Kidney tubule cell (primary cell): Measurements from ENCODE around the gene RAI14.

ENCODE experiments used
- DNase-seq: peaks from one replicate; pipeline ENCODE4 v3.0.0-alpha.2; 2018; ENCODE audit warnings: low spot score

The RAI14 gene

DNA sequence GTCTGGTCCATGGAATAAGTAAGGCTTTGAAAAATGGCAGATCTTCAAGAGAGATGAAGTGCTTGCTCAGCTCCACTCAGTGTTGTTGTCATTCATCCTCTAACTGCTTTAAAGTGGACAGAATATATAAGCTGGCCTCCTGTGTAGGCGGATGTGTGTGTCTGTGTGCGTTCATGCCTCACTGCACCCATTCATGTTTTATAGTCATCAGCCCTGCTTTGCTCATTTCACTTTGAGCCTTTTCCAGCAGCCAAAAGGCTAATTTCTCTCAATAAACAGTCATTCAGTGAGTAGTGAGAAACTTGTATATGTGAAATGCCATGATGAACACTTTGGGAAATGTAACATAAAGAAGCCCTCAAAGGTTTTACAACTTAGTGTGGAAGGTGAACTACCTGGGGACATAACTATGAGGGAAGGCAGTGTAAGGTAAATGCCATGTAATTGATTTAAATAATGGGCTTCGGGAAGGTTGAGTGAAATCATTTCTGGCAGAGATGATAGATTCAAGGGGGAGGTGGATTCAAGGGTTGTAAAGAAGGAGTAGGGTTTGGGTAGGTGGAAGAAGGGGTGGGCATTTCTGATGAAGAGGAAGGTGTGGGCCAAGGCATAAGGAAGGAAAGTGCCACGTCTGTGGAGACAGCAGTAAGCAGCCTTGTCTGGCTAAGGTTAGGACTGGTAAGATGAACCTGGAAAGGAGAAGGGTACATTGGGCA, 198.5 kb downstream of the RAI14 start:
- peak; percentile 63 for DNase-seq

DNA sequence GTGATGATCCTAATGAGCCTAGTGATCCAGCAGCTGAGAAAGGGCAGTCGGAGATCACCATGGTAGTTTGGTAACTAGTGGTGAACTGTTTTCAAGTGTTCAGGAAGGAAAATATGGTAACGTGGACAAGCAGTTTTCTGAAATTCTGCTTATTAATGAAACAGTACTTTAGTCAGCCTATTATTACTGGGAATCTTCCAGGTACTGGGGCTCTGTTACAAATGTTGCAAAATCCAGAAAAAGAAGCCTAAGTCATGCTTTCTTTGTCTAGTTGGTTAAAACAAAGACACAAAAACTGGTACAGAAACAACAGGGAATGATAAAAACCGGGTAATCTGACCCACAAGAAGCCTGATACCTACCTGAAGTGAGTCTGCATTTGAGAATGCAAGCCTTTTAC, 201.0 kb downstream of the RAI14 start:
- DNase-seq, result no peak

DNA sequence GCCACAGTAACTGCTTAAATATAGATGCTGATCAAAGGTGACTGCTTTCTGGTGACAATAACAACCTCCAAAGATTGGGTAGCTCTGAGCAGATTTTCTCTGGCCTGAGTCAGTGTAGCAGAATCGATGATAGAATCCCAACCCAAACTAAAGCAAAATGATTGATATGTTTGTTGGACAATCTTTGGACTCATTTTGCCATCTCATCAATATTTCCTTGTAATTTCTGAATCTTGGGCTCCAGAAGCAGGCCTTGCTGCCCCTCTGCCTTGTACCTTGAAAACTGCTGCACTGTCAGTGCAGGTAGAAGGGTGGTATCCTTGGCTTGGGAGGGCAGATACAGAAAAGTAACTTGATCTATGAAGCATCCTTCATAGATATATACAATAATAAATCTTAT, 201.8 kb downstream of the RAI14 start:
- no peak for DNase-seq

DNA sequence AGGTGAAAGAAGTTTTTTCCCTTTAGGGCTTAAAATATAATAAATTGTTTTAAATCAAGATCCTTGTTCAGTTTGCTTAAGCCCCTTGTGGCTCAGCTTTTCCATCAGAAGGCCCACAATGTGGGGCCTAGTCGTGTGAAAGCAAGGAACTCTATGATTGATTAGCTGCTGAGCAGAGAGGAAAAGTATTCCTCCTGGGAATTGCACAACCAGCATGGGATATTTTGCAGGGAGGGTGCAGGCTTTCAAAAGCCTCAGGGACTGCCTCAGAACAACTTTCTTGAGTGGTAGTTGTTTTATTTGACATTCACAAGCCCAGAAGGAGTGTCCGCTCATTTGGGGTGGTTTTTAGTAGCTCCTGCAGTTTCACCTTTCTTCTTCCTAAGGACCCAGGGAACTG, 202.7 kb downstream of the RAI14 start:
- no peak for DNase-seq

DNA sequence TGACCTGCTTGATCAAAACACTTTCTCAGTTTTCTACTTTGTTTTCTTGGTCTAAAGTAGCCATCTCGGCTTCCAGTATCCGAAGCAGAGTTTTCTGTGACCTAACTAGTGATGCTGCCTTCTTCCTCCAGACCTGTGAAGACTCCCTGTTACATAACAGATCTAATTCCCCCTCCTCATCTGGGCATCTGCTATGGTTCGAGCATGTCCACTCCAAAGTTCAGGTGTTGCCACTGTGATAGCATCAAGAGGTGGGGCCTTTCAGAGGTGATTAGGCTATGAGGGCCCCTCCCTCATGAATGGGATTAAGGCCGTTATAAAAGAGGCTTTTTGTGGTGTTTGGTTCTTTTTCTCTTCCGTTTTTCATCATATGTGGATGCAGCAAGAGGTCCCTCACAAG, 203.1 kb downstream of the RAI14 start:
- DNase-seq, result no peak

DNA sequence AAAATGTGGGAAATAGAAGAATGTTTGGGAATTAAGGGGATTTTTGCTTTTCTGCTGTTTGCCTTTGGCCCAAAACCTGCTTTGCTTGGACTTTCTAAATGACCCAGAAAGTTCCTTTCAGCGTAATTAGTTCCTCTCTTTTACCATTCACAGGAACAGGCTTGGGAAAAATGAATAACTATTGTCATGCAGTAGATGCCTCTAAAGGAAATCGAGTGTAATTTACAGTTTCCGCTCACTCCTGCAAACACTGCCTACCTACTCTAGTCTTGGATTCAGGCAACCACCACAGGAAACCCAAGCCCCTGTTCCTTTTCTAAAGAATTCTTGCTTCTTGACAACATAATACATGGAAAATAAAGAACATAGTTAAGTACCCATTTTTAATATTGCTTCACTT, 207.8 kb downstream of the RAI14 start:
- no peak for DNase-seq

DNA sequence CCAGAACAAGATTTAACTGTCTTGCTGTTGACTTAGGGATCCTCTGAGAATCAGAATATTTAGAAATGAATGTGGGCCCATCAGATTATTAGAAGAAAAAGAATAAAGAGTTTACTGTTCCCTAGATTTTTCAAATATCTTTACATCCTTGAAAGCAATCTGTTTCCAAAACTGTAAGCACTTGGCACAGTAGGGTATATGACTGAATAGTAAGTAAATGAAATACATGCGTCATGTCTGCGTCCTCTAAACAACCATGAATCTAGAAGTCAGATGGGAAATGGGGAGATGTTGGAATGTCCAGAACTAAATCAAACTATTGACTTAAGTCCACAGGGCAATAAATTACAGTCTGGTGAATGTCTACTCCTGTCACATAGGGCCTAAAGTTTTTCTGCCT, 209.0 kb downstream of the RAI14 start:
- no peak for DNase-seq

DNA sequence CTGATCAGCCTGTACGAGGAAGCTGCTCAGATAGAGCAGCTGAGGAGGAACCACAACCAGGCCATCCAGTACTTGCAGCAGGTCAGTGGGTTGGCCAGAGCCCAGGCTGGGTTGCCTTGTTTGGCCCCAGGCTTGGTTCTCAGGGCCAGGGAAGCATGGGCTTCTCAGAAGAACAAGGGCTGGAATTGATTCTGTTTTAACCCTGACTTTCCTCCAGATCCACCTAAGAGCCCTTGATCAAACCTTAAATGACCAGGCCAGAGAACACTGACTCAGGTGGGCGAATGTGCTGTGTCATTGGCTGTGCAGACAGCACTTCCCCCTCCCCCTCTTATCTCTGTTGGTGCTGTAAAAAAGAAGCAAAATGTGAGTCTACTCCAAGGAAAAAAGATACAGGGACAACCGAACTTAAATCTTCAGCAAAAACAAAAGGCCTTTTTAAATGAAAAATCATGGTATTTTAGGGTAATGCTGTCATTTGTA, 210.9 kb downstream of the RAI14 start:
- DNase-seq, result no peak

DNA sequence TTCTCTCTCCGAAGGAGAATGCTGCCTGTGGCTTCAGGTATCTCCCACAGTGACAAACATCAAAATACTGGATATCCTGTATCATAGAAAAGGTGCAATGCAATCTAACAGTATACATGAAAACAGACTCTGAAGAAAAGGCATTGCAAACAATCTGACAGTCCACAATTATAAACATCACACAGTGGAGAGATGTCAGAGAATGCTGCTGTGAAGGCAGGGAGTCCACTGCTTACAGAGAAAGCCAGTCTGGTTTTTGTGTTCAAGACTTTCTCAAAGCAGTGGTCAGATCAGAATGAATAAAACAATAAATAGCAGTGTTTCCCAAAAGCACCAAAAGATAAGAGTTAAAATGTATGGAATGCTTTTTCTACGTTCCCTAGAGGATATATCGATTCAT, 211.5 kb downstream of the RAI14 start:
- no peak for DNase-seq

DNA sequence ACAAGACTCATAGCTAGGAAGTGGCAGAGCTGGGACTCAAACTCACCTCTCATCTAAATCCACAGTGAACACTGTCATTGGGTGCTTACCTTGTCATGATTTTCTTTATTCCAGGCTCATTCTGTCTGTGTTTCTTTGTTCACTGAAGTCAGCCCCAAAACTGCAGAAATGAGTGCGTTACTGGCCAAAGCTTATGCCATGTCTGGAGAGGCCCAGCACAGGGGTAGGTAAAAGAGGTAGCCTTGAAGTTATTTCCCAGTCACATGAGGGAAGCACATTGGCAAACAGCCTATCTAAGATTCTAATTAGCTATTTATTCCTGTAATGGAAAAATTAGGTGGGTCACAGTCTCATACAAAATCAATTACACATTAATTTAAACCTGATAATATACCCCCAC, 212.7 kb downstream of the RAI14 start:
- DNase-seq, result no peak

DNA sequence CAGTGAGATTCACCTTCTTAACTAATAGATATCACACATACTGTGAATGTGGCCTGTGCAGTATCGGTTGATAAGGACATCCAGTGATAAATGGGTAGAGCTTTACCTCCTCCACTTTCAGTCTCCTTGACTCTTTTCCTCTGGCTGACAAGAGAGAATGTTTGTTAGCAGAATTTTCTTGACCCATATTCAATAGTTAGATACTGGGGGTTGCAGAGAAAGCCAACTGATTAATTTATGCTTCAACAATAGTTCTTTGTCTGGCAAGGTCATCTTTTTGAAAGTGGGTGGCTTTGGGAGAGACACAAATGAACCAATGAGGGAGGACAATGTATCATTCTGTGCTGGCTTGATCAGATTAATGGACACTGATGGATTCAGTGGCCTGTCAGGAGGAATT, 213.1 kb downstream of the RAI14 start:
- no peak for DNase-seq

DNA sequence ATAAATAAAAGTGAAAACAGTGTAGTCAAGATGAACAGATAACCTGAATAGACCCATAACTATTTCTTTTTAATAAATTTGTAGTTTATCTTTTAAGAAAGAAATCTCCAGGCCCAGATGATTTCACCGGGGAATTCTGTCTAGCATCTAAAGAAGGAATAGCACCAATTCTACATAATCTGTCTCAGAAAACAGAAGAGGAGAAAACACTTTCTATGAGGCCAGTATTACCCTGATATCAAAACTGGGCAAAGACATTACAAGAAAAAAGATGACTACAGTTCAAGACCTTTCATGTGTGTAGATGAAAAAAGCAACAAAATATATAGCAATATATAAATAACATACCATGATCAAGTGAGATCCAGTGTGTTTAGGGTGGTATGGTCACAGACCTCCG, 214.3 kb downstream of the RAI14 start:
- no peak for DNase-seq

DNA sequence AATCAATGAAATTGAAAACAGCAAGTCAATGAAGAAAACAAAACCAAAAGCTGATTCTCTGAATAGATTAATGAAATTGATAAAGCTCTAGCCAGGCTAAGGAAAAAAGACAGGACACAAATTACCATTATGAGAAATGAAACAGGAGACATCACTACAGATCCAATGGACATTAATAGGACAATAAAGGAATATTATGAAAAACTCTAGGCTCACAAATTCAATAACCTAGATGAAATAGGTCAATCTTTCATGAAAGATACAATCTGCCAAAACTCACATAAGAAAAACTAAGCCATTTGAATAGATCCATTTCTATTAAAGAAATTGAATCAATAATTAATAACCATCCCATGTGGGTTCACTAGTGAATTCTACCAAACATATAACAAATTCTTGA, 220.1 kb downstream of the RAI14 start:
- no peak for DNase-seq

DNA sequence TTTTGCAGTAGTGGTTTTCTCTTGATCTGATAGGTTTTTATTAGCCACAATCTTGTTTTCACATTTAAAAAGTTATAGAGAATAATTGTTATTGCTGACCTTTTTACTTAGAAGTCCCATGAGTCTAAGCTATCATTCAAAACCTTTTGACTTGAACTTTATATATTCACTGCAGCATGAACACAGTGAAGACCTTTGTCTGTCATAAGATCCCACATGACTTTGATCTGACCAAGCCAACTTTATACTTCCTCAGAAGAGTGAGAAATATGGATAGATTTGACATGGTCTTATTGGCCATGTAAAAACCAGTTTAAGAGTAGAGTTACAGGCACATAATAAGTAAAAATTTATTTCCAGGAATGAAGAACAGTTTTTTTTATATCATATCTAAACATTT, 225.1 kb downstream of the RAI14 start:
- no peak for DNase-seq
